Gastrocnemius medialis (tissue), 4 donors: ENCODE measurements around the gene NOL4L. TPM values are rescaled to one million over a fixed set of nuclear protein-coding genes. Genes with fewer than 3 reads are reported as not detected.

Experiments used
- ATAC-seq, 2 donors: fragments of 150-250 bp; one replicate each; pipeline ENCODE4 v1.9.1; 2016
- DNase-seq, 2 donors: peaks; one replicate each; pipeline ENCODE4 v3.0.0-alpha.2; 2019
- H3K27ac ChIP-seq, 4 donors: fragments of 200-600 bp; sonication (generic); 1 replicate in 1 of 4; 2 replicates in 3 of 4; pipeline ENCODE4 v1.5.1; 2016 to 2018; ENCODE audit warnings: mild to moderate bottlenecking in 2 of 4, moderate library complexity in 1 of 4
- H3K27me3 ChIP-seq, 3 donors: fragments of 200-600 bp; sonication (generic) in 2 of 3; 1 replicate in 1 of 3; 2 replicates in 2 of 3; pipeline versions ENCODE4 v1.5.1 to v1.6.0; 2016 to 2019; ENCODE audit warnings: mild to moderate bottlenecking in 1 of 3, moderate library complexity in 1 of 3
- H3K36me3 ChIP-seq, 2 donors: fragments of 200-600 bp; sonication (generic) in 1 of 2; one replicate each; pipeline ENCODE4 v1.5.1; 2017 to 2018
- H3K4me1 ChIP-seq, 2 donors: fragments of 200-600 bp; sonication (generic) in 1 of 2; one replicate each; pipeline ENCODE4 v1.5.1; 2016 to 2017; ENCODE audit warnings: mild to moderate bottlenecking in 2 of 2
- H3K4me3 ChIP-seq, 4 donors: fragments of 200-600 bp; sonication (generic) in 3 of 4; 1 replicate in 1 of 4; 2 replicates in 3 of 4; pipeline ENCODE4 v1.5.1; 2016 to 2019; ENCODE audit warnings: mild to moderate bottlenecking in 2 of 4
- H3K9me3 ChIP-seq, 3 donors: fragments of 200-600 bp; sonication (generic) in 2 of 3; 1 replicate in 1 of 3; 2 replicates in 2 of 3; pipeline ENCODE4 v1.5.1; 2016 to 2019
- POLR2A ChIP-seq, 2 donors: fragments of 450-650 bp; IDR thresholded peaks; one replicate each; pipeline ENCODE4 v1.6.1; 2017; ENCODE audit warnings: antibody characterized with exemption in 2 of 2, mild to moderate bottlenecking in 2 of 2, moderate library complexity in 2 of 2
- in situ Hi-C, 4 donors: fragments of 200-750 bp; cut with MboI; loops; one replicate each; pipeline versions ENCODE4 v1.15.0 to v1.8.0; 2017; ENCODE audit warnings: low sequenced_read_pairs in 4 of 4
- intact Hi-C: fragments of 100-400 bp; cut with DNase I; formaldehyde crosslinking; loops from one replicate; pipeline ENCODE4 v1.15.1; 2023; ENCODE audit warnings: low total_unique reads
- total RNA-seq, 4 donors: library from RNA; depleted of rRNA; stranded (reverse); fragments of >200 nt; gene quantifications; one replicate each; pipeline versions ENCODE4 v1.1.0 to v1.2.3, GENCODE V29; 2016
- TF ChIP-seq, protein P1 (sequence below), 5 experiments: fragments of 450-650 bp in 3 of 5; fragments of 200-600 bp in 2 of 5; sonication (generic) in 2 of 5; IDR thresholded peaks in 4 of 5; conservative IDR thresholded peaks in 1 of 5; 1 replicate in 4 of 5; 2 replicates in 1 of 5; pipeline ENCODE4 v1.5.1; 2016 to 2019; ENCODE audit warnings: antibody characterized with exemption in 5 of 5, mild to moderate bottlenecking in 3 of 5, moderate library complexity in 3 of 5

Gene NOL4L
- total RNA-seq, 4 donors from 2014 or later = 1.4 to 1.9 (median 1.7) TPM

GRCh38 chr20:32546918-32547752 lies 38.0 kb downstream of the NOL4L start:
- Histone ChIP-seq H3K9me3 (no peaks in the 10 kb centered on the region), H3K36me3 (no peaks in the 10 kb centered on the region), H3K27ac (no peak overlapping the region), H3K4me1 (no peaks in the 10 kb centered on the region), H3K4me3 (no peak overlapping the region), H3K27me3 (no peaks in the 10 kb centered on the region)
- no peak for DNase-seq
- intact Hi-C loops (no loop called here), in situ Hi-C loops (loop anchor here in 1 of 4 donors (10.0 kb wide), 1 partner anchor 108 kb away; no protein-coding TSS in a partner anchor)
- TF ChIP-seq POLR2A (IDR thresholded peaks at IDR 0.05) = no peak
- TF ChIP-seq, protein P1, sequence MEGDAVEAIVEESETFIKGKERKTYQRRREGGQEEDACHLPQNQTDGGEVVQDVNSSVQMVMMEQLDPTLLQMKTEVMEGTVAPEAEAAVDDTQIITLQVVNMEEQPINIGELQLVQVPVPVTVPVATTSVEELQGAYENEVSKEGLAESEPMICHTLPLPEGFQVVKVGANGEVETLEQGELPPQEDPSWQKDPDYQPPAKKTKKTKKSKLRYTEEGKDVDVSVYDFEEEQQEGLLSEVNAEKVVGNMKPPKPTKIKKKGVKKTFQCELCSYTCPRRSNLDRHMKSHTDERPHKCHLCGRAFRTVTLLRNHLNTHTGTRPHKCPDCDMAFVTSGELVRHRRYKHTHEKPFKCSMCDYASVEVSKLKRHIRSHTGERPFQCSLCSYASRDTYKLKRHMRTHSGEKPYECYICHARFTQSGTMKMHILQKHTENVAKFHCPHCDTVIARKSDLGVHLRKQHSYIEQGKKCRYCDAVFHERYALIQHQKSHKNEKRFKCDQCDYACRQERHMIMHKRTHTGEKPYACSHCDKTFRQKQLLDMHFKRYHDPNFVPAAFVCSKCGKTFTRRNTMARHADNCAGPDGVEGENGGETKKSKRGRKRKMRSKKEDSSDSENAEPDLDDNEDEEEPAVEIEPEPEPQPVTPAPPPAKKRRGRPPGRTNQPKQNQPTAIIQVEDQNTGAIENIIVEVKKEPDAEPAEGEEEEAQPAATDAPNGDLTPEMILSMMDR (IDR thresholded peaks at IDR 0.05 in 4 of 5, conservative IDR thresholded peaks at IDR 0.05 in 1 of 5) = no peak
- ATAC-seq = no peak

DNA sequence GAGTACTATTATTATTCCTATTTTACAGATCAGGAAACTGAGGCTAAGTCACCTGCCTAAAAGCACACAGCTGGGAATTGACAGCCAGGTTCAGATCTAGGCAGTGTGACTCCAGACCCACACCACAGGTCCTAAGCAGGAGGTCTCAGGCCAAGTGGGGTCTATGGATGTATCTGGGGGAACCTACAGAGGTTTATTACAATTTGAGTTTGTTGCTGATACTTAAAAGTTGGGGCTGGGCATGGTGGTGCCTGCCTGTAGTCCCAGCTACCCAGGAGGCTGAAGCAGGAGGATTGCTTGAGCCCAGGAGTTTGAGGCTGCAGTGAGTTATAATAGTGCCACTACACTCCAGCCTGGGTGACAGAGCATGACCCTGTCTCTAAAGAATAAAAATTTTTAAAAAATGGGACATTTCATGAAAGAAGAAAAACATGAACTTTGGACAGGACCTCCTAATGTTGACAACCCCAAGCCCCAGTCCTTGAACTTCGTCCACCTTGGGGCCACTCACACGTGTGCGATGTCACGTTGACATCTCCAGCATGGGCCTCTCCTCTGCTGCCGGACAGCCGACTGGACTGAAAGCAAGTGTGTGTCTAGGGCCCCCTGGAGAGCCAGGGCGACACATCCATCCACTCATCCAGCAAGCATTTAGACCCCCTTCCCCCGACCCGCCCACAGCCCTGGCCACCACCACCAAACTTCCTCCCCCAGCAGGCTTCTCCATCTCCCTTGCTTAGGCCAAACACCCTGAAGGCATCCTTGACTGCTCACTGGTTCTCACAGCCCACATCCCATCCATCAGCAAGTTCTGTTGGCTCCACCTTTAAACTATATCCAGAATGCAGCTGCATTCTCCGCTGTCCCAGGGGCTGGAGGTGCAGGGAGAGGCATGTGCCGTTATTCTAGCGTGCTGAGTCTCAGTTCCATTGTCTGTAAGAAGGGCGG lies 40.0 kb downstream of the NOL4L start:
- Histone ChIP-seq H3K27me3 (no peaks in the 10 kb centered on the region), H3K4me1 (no peaks in the 10 kb centered on the region), H3K36me3 (no peaks in the 10 kb centered on the region), H3K4me3 (no peak overlapping the region), H3K27ac (no peak overlapping the region), H3K9me3 (no peaks in the 10 kb centered on the region)
- no peak for DNase-seq
- no peak for TF ChIP-seq POLR2A (IDR thresholded peaks at IDR 0.05)
- TF ChIP-seq, protein P1 (IDR thresholded peaks at IDR 0.05 in 4 of 5, conservative IDR thresholded peaks at IDR 0.05 in 1 of 5) = no peak
- in situ Hi-C loops = loop anchor here in 1 of 4 donors (10.0 kb wide), 1 partner anchor 110 kb away; no protein-coding TSS in a partner anchor
- intact Hi-C loops = no loop called here
- no peak for ATAC-seq

DNA sequence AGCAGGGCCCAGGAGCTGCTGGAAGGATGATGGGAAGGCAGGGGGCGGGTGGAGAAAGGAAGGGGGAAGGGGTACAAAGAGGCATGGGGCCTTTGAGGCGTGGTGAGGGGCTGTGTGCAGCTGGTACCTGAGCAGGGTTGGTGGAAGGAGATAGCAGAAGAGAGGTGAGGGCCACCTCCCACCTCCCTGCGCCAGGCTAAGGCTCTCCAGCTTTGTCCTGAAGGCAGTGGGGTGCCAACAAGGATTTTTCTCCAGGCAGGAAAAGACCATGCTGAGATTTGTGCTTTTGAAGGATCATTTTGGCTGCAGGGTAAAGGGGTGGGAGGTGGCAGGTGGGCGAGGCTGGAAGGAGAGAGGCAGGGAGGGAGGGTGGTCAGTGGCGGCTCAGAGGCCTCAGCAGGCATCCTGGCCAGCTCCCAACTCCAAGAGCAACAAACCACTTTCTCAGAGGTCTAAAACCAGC lies 40.8 kb downstream of the NOL4L start:
- ATAC-seq (no peak), DNase-seq (no peak)
- in situ Hi-C loops = loop anchor here in 1 of 4 donors (10.0 kb wide), 1 partner anchor 111 kb away; no protein-coding TSS in a partner anchor
- Histone ChIP-seq H3K27me3 (no peaks in the 10 kb centered on the region), H3K27ac (no peak overlapping the region), H3K36me3 (no peaks in the 10 kb centered on the region), H3K9me3 (no peaks in the 10 kb centered on the region), H3K4me3 (no peak overlapping the region), H3K4me1 (no peaks in the 10 kb centered on the region)
- TF ChIP-seq POLR2A (IDR thresholded peaks at IDR 0.05) = no peak
- TF ChIP-seq, protein P1 (IDR thresholded peaks at IDR 0.05 in 4 of 5, conservative IDR thresholded peaks at IDR 0.05 in 1 of 5) = no peak
- intact Hi-C loops = no loop called here

GRCh38 chr20:32543570-32544259 lies 41.4 kb downstream of the NOL4L start:
- Histone ChIP-seq H3K4me3 (no peak overlapping the region), H3K27me3 (no peaks in the 10 kb centered on the region), H3K4me1 (no peaks in the 10 kb centered on the region), H3K9me3 (no peaks in the 10 kb centered on the region), H3K36me3 (no peaks in the 10 kb centered on the region), H3K27ac (no peak overlapping the region)
- intact Hi-C loops = no loop called here
- DNase-seq (no peak), ATAC-seq (no peak)
- TF ChIP-seq POLR2A (IDR thresholded peaks at IDR 0.05) = no peak
- in situ Hi-C loops = loop anchor here in 1 of 4 donors (10.0 kb wide), 1 partner anchor 111 kb away; no protein-coding TSS in a partner anchor
